Upper lobe of right lung (tissue), 1 donor: ENCODE measurements around the gene PDLIM4. TPM values are rescaled to one million over a fixed set of nuclear protein-coding genes. Genes with fewer than 3 reads are reported as not detected.
A peak's percentile ranks its signal among the peaks of the same experiment; 100 is the strongest.

Experiments
- ATAC-seq: fragments of 200-7000 bp; cut with Tn5 transposase; one replicate; pipeline ENCODE4 v1.9.1; 2020; ENCODE audit warnings: mild to moderate bottlenecking, moderate library complexity
- DNase-seq: peaks from one replicate; pipeline ENCODE4 v3.0.0-alpha.2; 2020
- H3K27ac ChIP-seq: fragments of 200-600 bp; one replicate; pipeline ENCODE4 v1.8.0; 2022
- H3K27me3 ChIP-seq: fragments of 200-600 bp; one replicate; pipeline ENCODE4 v1.8.0; 2022; ENCODE audit warnings: mild to moderate bottlenecking
- H3K36me3 ChIP-seq: fragments of 200-600 bp; one replicate; pipeline ENCODE4 v1.8.0; 2022
- H3K4me1 ChIP-seq: fragments of 200-600 bp; one replicate; pipeline ENCODE4 v1.8.0; 2022
- H3K4me3 ChIP-seq: fragments of 200-600 bp; one replicate; pipeline ENCODE4 v1.8.0; 2022; ENCODE audit warnings: mild to moderate bottlenecking
- H3K9me3 ChIP-seq: fragments of 200-600 bp; one replicate; pipeline ENCODE4 v1.8.0; 2022
- intact Hi-C: fragments of 100-400 bp; cut with DNase I; formaldehyde crosslinking; loops from one replicate; pipeline ENCODE4 v1.11.0; 2022
- total RNA-seq: library from RNA; stranded (reverse); fragmentation: NEBNext Ultra II Directional; extraction: Animal tissue kit (Norgen Biotek cat#: 25700); gene quantifications from one replicate; pipeline ENCODE4 v1.2.1, GENCODE V29; 2021
- TF ChIP-seq, protein P1 (sequence below): fragments of 200-600 bp; IDR thresholded peaks from one replicate; pipeline ENCODE4 v1.8.0; 2022; ENCODE audit warnings: antibody characterized with exemption
- donor health status: DM: no; HTN: yes; CAD: no; lungs with severe emphysema.

PDLIM4 gene
- total RNA-seq, 1 donor from 2014 or later = 7.4 TPM

DNA sequence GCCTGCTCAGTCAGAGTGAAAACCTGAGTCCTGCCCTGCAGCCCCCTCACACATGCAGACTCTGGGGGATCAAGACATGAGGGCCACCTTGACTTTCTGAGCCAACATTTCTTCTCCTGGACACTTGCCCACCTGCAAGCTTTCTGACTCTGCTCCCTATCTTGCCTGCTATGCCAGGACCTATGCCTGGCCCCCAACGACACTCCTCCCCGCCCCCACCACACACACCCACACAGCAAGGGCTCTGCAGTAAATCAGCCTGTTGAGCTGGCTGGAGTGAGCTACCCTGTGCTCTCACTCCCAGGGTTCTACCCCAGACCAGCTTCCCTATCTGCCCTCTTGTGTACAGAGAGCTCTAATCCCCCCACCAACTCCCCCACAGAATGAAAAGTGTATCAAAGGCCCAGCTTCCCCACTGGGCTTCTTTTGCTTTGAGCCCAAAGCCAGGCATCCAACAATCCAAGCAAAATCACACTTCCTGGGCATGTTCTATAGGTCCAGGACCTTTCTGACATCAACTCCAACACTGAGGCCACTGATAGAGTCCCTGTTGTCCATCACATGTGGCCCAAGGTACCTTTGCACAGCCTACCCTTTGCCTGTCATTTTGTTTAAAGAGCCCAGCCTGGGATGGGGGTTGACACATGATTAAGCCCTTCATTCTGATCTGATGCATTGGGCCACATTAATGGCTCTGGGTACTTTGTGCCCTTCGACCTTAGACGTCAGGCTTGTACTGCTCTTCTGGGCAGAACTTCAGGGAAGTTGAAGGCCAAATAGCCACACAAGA, 7.2 kb downstream of the PDLIM4 start:
- intact Hi-C loops = no loop called here

DNA sequence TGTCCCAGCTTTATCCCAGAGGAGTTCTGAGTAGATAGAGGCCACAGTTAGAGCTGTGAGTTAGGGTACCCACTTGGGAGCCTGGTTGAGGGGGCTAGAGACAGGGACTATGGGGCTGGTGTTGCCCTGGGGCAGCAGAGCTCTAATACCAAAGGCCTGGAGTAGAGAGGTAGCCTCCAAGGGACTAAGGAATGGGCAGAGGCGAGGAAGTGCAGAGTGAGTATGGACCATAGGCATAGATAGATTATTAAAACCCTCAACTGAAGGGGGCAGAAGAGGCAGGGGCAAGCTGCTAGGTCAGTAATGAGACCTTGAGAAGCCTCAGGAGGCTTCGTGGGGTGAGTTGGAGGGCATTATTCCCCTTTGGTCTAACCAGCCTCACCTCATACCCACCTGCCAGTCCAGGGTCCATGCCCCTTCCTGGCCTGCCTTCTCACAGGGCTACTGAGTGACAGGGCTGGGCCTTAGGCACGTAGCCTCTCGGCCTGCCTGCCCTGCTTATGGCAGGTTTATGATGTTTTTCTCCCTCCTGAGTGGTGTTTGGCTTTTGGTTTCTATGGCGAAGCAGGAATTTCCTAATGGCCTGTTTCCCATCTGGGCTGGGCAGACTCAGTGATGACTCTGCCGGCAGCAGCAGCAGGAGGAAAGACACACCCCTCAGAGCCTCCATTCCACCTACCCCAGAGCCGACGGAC, 8.0 kb downstream of the PDLIM4 start:
- peak overlapping the region; percentile 75 for H3K27ac ChIP-seq
- peak; percentile 37 for ATAC-seq
- DNase-seq = no peak
- TF ChIP-seq, protein P1, sequence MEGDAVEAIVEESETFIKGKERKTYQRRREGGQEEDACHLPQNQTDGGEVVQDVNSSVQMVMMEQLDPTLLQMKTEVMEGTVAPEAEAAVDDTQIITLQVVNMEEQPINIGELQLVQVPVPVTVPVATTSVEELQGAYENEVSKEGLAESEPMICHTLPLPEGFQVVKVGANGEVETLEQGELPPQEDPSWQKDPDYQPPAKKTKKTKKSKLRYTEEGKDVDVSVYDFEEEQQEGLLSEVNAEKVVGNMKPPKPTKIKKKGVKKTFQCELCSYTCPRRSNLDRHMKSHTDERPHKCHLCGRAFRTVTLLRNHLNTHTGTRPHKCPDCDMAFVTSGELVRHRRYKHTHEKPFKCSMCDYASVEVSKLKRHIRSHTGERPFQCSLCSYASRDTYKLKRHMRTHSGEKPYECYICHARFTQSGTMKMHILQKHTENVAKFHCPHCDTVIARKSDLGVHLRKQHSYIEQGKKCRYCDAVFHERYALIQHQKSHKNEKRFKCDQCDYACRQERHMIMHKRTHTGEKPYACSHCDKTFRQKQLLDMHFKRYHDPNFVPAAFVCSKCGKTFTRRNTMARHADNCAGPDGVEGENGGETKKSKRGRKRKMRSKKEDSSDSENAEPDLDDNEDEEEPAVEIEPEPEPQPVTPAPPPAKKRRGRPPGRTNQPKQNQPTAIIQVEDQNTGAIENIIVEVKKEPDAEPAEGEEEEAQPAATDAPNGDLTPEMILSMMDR = no peak
- peaks cover 15% of the 10 kb centered on the region for H3K4me1 ChIP-seq
- no peaks in the 10 kb centered on the region for H3K9me3 ChIP-seq
- H3K36me3 ChIP-seq = no peaks in the 10 kb centered on the region
- no peak overlapping the region for H3K4me3 ChIP-seq
- no peaks in the 10 kb centered on the region for H3K27me3 ChIP-seq
- intact Hi-C loops = no loop called here

More for the DNA sequence above, 7.2 kb downstream of the PDLIM4 start:
- ATAC-seq = no peak
- Histone ChIP-seq H3K36me3 (no peaks in the 10 kb centered on the region), H3K27ac (peak overlapping the region; percentile 75), H3K4me1 (peaks cover 22% of the 10 kb centered on the region), H3K9me3 (no peaks in the 10 kb centered on the region), H3K27me3 (no peaks in the 10 kb centered on the region), H3K4me3 (no peak overlapping the region)
- DNase-seq = no peak
- TF ChIP-seq, protein P1 = no peak

DNA sequence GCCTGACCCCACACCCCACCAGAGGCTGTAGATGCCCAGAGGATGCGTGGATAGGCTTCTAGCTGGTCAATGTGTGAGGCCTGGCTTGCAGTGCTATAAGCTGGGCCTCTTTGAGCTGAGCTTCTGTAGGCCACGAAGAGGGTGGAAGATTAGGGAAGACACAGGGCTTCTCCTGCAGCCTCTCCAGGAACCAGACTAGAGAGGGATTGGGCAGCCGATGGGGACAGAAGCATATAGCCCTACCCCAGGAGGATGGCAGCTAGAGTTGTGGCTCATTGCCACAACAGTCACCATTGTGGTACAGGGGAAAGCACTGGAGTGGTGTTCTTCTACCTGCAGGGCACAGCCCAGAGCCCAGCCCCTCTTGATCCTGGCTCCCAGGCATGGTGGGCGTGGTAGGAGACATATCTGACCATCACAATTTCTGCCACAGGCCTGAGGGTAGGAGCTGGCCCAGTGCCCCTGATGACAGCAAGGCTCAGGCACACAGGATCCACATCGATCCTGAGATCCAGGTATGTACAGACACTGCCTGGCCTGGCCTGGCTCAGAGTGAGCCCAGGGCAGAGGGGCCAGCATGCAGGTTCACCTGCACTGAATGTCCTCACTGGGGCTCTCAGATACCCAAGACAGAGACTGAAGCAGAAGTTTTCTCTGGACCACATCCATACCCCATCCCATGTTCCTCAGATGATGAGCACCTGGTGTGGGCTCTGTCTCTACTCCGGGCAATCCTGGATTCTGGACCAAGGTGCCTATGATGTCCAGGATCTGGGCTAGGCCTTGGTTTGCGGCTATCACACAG, 8.7 kb downstream of the PDLIM4 start:
- peaks cover 11% of the 10 kb centered on the region for H3K4me1 ChIP-seq
- H3K9me3 ChIP-seq = no peaks in the 10 kb centered on the region
- no peak overlapping the region for H3K4me3 ChIP-seq
- TF ChIP-seq, protein P1 = no peak
- ATAC-seq (no peak), DNase-seq (no peak)
- intact Hi-C loops = no loop called here
- H3K27ac ChIP-seq = no peak overlapping the region
- H3K27me3 ChIP-seq = no peaks in the 10 kb centered on the region
- H3K36me3 ChIP-seq = no peaks in the 10 kb centered on the region

DNA sequence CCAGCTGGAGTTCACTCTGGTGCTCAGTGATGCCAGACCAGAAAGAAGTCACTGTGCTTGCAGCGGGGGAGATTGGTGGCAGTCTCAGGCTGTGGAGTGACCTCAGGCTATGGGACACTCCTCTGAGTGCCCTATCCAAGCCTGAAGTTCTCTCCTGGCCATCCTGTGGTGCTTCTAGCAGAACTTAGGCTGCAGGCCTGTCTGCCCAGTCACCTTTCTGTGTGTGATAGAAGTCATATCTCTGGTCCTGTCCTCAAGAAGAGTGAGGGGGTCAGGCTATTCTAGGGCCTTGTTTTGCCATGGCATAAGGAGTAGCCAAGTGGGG, 9.3 kb downstream of the PDLIM4 start:
- H3K27me3 ChIP-seq = no peaks in the 10 kb centered on the region
- peaks cover 11% of the 10 kb centered on the region for H3K4me1 ChIP-seq
- H3K9me3 ChIP-seq = no peaks in the 10 kb centered on the region
- H3K27ac ChIP-seq = no peak overlapping the region
- intact Hi-C loops = no loop called here
- DNase-seq (no peak), ATAC-seq (no peak)
- H3K4me3 ChIP-seq = no peak overlapping the region
- no peaks in the 10 kb centered on the region for H3K36me3 ChIP-seq
- TF ChIP-seq, protein P1 = no peak

DNA sequence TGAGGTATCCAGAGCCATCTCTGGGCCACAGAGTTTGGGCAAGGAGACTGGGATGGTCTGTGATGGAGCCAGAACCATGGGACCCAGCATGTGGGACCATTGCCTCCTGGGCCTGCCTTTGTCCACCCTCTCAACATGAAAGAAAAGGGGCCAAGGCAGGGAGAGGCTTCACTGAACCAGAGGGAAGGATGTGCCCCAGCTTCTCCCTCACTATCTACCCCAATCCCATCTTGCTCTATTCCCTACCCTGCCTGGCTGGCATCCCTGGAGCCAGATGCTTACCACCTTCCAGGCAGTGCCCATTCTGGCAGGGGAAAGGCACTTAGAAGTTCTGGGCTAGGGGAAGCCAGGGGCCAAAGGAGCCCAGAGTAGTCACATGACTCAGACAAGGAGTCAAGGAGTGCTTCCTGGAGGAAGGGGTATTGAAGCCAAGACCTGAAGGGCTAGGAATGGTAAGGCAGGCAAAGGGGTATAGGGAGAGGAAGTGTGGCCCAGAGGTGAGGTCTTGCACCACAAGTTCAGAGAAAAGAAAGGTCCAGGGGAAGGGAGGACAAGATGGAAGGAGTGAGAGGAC, 9.8 kb downstream of the PDLIM4 start:
- ATAC-seq (no peak), DNase-seq (no peak)
- intact Hi-C loops = no loop called here
- TF ChIP-seq, protein P1 = no peak
- Histone ChIP-seq H3K36me3 (no peaks in the 10 kb centered on the region), H3K27me3 (no peaks in the 10 kb centered on the region), H3K4me3 (no peak overlapping the region), H3K9me3 (no peaks in the 10 kb centered on the region), H3K27ac (no peak overlapping the region), H3K4me1 (peaks cover 11% of the 10 kb centered on the region)
